SU-DHL-6 (cell line): ENCODE measurements around the gene TXNIP.

Experiments
- CTCF ChIP-seq: fragments of 200-600 bp; sonication (generic); IDR thresholded peaks from one replicate; pipeline ENCODE4 v1.5.1; 2017; ENCODE audit warnings: antibody characterized with exemption, mild to moderate bottlenecking, low read length, moderate library complexity; ENCODE audit not compliant: insufficient read depth, poor library complexity, severe bottlenecking
- EZH2phosphoT487 ChIP-seq: fragments of 200-600 bp; sonication (generic), shearing (Covaris generic); conservative IDR thresholded peaks from 2 replicates; pipeline ENCODE4 v1.6.1; 2018; ENCODE audit warnings: mild to moderate bottlenecking, antibody characterized with exemption, low read length, moderate library complexity, mixed read lengths

GRCh38 chr1:145964328-145965118 is 31.9 kb downstream of the TXNIP start, which contains the start of the genes ANKRD34A and POLR3GL:
- TF ChIP-seq CTCF (no peak), EZH2phosphoT487 (no peak)
